Measurements from ENCODE around the gene AKR1E2.

GRCh38 chr10:4826792-4827324 is 851 bp downstream of the AKR1E2 start:
- TF ChIP-seq CTCF (IDR thresholded peaks at IDR 0.05 in 4 of 5, conservative IDR thresholded peaks at IDR 0.05 in 1 of 5), result no peak
- no peak for TF ChIP-seq POLR2A (IDR thresholded peaks at IDR 0.05)

Measured in gastrocnemius medialis (tissue), 4 donors.